WERI-Rb-1 (cell line): ENCODE measurements around the gene YKT6.

Experiments used
- DNase-seq: peaks from one replicate; pipeline ENCODE4 v3.0.0-alpha.2; 2020
- H3K27ac ChIP-seq: fragments of 250-450 bp; sonication (Bioruptor Pico); 2 replicates; pipeline ENCODE4 v1.5.1; 2020; ENCODE audit warnings: mild to moderate bottlenecking, moderate library complexity
- H3K27me3 ChIP-seq: fragments of 250-450 bp; sonication (Bioruptor Pico); 2 replicates; pipeline ENCODE4 v1.5.1; 2021; ENCODE audit warnings: mild to moderate bottlenecking, low read depth, moderate library complexity; ENCODE audit not compliant: insufficient read depth, severe bottlenecking
- H3K36me3 ChIP-seq: fragments of 250-450 bp; sonication (Bioruptor Pico); 2 replicates; pipeline ENCODE4 v1.5.1; 2020; ENCODE audit warnings: mild to moderate bottlenecking, moderate library complexity
- H3K4me3 ChIP-seq: 2 replicates; pipeline ENCODE4 v1.5.1; 2011; ENCODE audit warnings: low read depth, mild to moderate bottlenecking, control low read depth, low read length
- H3K9me3 ChIP-seq: fragments of 250-450 bp; sonication (Bioruptor Pico); 2 replicates; pipeline ENCODE4 v1.5.1; 2021; ENCODE audit warnings: mild to moderate bottlenecking, moderate library complexity; ENCODE audit not compliant: severe bottlenecking
- TF ChIP-seq, protein P1 (sequence below): IDR thresholded peaks from 2 replicates; pipeline ENCODE4 v1.5.1; 2011; ENCODE audit warnings: low read depth, mild to moderate bottlenecking, control low read depth, inconsistent platforms, low read length

Gene YKT6

DNA sequence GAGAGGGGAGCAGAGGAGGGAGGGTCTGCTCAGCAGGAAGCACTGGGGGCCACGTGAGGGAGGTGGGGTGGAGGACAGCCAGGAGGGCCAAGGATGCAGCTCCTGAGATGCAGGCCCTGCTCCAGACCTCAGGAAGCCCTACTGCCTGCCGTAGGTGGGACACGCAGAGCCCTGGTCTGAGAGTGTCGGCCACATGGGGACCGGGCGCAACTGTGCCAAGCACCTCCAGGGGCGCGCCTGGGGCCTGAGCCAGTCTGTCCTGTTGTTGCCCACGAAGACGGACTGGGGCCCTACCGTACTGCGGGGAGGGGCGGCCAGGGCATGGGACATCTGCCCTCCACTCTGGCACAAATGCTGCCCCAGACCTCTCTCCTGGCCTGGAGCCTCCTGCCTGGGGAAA lies 31.6 kb downstream of the YKT6 start:
- H3K36me3 ChIP-seq = no peaks in the 10 kb centered on the region; the same call in 1 of the 2 replicates
- H3K27me3 ChIP-seq = no peaks in the 10 kb centered on the region
- no peak overlapping the region for H3K4me3 ChIP-seq

DNA sequence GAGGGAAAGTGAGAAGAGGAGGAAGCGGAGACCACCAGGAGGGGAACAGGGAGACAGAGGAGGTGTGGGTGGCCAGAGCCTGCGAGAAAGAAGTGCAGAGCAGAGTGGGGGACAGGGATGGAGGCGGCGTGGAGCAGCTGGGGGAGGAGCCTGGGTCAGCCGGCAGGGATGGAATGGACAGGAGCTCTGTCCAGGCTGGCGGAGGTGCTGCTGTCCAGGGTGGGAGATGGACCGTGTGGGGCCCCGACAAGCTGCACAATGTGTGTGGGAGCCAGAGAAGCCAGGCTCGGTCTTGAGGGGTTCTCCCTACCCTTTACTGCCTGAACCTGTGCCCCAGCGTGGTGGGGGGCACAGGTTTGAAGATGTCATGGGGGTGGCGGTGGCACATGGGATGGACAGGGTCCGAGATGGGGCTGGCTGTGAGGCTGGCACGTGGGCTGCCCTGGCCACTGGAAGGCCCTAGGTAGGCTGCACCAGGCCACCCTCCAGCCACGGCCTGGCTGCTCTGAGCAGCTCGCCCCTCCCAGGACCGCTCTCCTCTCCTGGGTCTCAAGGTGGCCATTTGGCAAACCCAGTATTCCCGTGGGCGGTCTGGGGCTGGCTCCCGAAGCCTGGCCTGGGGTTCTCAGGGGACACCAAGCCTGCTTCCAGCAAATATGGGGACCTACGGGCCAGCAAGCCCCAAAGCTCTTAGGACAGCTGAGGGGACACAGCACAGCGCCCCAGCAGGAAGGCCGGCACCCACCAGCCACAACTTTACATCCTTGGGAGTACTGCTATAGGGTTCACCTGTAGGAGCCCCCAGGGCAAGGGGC lies 32.3 kb downstream of the YKT6 start:
- H3K9me3 ChIP-seq = no peaks in the 10 kb centered on the region
- no peak overlapping the region for H3K4me3 ChIP-seq
- DNase-seq = no peak
- TF ChIP-seq, protein P1, sequence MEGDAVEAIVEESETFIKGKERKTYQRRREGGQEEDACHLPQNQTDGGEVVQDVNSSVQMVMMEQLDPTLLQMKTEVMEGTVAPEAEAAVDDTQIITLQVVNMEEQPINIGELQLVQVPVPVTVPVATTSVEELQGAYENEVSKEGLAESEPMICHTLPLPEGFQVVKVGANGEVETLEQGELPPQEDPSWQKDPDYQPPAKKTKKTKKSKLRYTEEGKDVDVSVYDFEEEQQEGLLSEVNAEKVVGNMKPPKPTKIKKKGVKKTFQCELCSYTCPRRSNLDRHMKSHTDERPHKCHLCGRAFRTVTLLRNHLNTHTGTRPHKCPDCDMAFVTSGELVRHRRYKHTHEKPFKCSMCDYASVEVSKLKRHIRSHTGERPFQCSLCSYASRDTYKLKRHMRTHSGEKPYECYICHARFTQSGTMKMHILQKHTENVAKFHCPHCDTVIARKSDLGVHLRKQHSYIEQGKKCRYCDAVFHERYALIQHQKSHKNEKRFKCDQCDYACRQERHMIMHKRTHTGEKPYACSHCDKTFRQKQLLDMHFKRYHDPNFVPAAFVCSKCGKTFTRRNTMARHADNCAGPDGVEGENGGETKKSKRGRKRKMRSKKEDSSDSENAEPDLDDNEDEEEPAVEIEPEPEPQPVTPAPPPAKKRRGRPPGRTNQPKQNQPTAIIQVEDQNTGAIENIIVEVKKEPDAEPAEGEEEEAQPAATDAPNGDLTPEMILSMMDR = no peak
- no peaks in the 10 kb centered on the region for H3K27me3 ChIP-seq
- peak overlapping the region; percentile 18; the same call in 1 of the 2 replicates for H3K27ac ChIP-seq
- H3K36me3 ChIP-seq = no peaks in the 10 kb centered on the region; the same call in 1 of the 2 replicates

More for the DNA sequence above, 31.6 kb downstream of the YKT6 start:
- Histone ChIP-seq H3K9me3 (no peaks in the 10 kb centered on the region), H3K27ac (no peak overlapping the region)
- TF ChIP-seq, protein P1 = no peak
- no peak for DNase-seq

DNA sequence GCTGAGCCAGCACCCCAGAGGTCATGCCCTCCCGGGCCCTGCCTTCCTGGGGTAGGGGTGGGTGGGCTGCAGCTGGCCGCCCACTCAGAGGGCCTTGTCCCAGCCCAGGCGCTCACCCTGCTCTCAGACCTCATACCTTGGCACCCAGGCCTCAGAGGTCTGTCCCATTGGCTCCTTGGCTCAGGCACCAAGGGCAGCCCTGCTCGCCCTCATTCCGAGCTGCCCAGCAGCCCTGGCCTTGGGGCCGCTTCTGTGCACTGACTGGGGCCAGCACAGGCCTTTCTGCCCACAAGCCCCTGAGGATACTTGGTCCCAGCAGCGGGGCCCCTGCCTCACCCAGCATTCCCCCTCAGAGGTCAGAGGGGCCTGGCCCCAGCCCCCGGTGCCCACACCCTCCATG lies 34.3 kb downstream of the YKT6 start:
- Histone ChIP-seq H3K27me3 (no peaks in the 10 kb centered on the region), H3K27ac (peak overlapping the region; percentile 95), H3K4me3 (no peak overlapping the region), H3K9me3 (no peaks in the 10 kb centered on the region), H3K36me3 (no peaks in the 10 kb centered on the region; the same call in 1 of the 2 replicates)
- DNase-seq = no peak
- TF ChIP-seq, protein P1 = no peak

DNA sequence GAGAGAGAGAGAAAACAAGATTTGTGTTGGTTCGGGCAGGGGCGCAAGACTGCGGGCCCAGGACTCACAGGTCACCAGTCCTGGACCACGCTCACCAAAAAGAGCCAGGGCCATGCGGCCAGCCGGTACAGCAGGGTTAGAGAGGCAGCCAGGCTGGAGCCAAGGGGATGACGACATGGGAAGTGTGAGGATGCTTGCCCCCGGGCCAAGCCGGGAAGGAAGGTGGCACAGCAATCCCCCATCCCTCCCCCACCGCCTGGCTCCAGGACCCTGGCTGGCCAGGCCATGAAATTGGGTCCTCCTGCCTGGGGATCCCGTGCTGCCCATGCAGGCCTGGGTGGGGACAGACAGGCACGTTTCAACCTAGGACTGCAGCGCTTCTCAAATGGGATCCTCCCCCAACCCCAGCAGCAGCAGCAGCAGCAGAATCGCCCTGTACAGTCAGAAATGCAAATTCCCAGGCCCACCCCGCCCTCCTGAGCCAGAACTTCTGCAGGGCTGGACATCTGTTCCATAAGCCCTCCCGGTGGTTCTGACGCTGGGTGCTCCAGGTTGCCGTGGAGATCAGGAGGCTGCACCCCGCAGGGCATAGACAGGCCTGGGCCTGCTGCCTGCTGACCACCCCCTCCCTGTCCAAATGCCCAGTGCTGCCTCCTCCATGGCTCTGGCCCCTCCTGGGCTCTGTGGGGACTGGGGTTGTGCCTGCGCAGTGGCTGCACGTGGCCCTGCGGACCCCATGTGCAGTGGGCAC lies 35.0 kb downstream of the YKT6 start:
- peak overlapping the region; percentile 95 for H3K27ac ChIP-seq
- no peak overlapping the region for H3K4me3 ChIP-seq
- H3K9me3 ChIP-seq = no peaks in the 10 kb centered on the region
- TF ChIP-seq, protein P1 = no peak
- no peaks in the 10 kb centered on the region for H3K27me3 ChIP-seq
- H3K36me3 ChIP-seq = no peaks in the 10 kb centered on the region; the same call in 1 of the 2 replicates
- DNase-seq = peak; percentile 97

DNA sequence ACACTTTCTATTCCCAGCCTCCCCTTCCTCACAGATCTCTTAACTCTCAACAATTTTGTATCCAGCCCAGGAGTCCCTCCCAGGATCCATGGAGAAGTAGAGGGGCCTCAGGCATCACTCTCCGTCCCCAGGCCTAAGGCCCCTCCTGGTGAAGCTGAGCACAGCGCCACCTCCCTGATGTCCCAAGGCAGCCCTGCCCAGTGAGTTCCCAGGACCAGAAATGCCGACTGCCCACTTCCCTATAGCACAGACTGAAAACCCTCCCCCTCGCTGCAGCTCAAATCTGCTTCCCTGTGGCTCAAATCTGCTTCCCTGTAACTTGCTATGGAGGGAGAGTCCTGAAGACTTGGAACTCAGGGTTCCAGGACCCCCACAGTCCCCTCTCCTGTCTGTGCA lies 35.6 kb downstream of the YKT6 start:
- DNase-seq = peak; percentile 87
- Histone ChIP-seq H3K9me3 (no peaks in the 10 kb centered on the region), H3K27ac (peak overlapping the region; percentile 95), H3K36me3 (no peaks in the 10 kb centered on the region; the same call in 1 of the 2 replicates), H3K27me3 (no peaks in the 10 kb centered on the region), H3K4me3 (no peak overlapping the region)
- TF ChIP-seq, protein P1 = peak; percentile 70
